ENCODE results near the gene CA11.

Gene CA11

GRCh38 chr19:48656840-48657474 is 11.0 kb upstream of the CA11 start:
- H3K27ac ChIP-seq (replicated peaks): no peak overlapping the region
- DNase-seq (ENCODE audit: low read depth in 1 of 2, low spot score in 1 of 2): no peak
- no peaks in the 10 kb centered on the region for H3K27me3 ChIP-seq (ENCODE audit: insufficient read depth, poor library complexity, severe bottlenecking)
- no peak overlapping the region for H3K4me3 ChIP-seq (replicated peaks; ENCODE audit: insufficient read depth, low read length)
- TF ChIP-seq SPI1 (IDR thresholded peaks at IDR 0.05; ENCODE audit: borderline replicate concordance, low read depth): no peak
- TF ChIP-seq REST (IDR thresholded peaks at IDR 0.05; ENCODE audit: insufficient replicate concordance, low read depth): no peak
- no peak for TF ChIP-seq GABPA (IDR thresholded peaks at IDR 0.05; ENCODE audit: low read depth)
- TF ChIP-seq POLR2AphosphoS5 (IDR thresholded peaks at IDR 0.05; ENCODE audit: low read depth): no peak
- TF ChIP-seq, protein P1, sequence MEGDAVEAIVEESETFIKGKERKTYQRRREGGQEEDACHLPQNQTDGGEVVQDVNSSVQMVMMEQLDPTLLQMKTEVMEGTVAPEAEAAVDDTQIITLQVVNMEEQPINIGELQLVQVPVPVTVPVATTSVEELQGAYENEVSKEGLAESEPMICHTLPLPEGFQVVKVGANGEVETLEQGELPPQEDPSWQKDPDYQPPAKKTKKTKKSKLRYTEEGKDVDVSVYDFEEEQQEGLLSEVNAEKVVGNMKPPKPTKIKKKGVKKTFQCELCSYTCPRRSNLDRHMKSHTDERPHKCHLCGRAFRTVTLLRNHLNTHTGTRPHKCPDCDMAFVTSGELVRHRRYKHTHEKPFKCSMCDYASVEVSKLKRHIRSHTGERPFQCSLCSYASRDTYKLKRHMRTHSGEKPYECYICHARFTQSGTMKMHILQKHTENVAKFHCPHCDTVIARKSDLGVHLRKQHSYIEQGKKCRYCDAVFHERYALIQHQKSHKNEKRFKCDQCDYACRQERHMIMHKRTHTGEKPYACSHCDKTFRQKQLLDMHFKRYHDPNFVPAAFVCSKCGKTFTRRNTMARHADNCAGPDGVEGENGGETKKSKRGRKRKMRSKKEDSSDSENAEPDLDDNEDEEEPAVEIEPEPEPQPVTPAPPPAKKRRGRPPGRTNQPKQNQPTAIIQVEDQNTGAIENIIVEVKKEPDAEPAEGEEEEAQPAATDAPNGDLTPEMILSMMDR (IDR thresholded peaks at IDR 0.05; ENCODE audit: insufficient read depth, low read length): no peak

- TF ChIP-seq POLR2AphosphoS5 (IDR thresholded peaks at IDR 0.05; ENCODE audit: low read depth) (no peak), REST (IDR thresholded peaks at IDR 0.05; ENCODE audit: insufficient replicate concordance, low read depth) (no peak), SPI1 (IDR thresholded peaks at IDR 0.05; ENCODE audit: borderline replicate concordance, low read depth) (no peak), GABPA (IDR thresholded peaks at IDR 0.05; ENCODE audit: low read depth) (no peak)
- TF ChIP-seq, protein P1 (IDR thresholded peaks at IDR 0.05; ENCODE audit: insufficient read depth, low read length): no peak
- DNase-seq (ENCODE audit: low read depth in 1 of 2, low spot score in 1 of 2): no peak
- no peaks in the 10 kb centered on the region for H3K27me3 ChIP-seq (ENCODE audit: insufficient read depth, poor library complexity, severe bottlenecking)
- H3K27ac ChIP-seq (replicated peaks): no peak overlapping the region
- no peak overlapping the region for H3K4me3 ChIP-seq (replicated peaks; ENCODE audit: insufficient read depth, low read length)
Measured at GRCh38 chr19:48654299-48655059, 8.5 kb upstream of the CA11 start.

DNA sequence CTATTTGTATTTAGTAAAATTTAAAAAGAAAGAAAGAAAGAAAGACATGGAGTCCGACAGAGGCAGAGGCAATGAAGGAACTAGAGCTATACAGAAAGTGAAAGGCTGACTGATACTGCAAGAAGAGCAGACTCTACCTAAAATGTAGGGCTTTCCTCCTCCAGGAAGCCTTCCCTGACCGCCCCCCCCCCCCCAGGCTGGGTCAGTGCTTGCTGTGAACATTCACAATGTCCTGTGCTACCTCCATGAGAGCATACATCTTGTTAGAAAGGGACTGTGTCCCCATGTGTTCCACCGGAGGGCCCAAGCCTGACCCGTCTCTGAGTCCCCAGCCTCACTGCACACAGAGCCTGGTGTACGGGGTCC is 5.7 kb upstream of the CA11 start:
- Histone ChIP-seq H3K27ac (replicated peaks) (no peak overlapping the region), H3K4me3 (replicated peaks; ENCODE audit: insufficient read depth, low read length) (no peak overlapping the region), H3K27me3 (ENCODE audit: insufficient read depth, poor library complexity, severe bottlenecking) (no peaks in the 10 kb centered on the region)
- no peak for TF ChIP-seq GABPA (IDR thresholded peaks at IDR 0.05; ENCODE audit: low read depth)
- TF ChIP-seq SPI1 (IDR thresholded peaks at IDR 0.05; ENCODE audit: borderline replicate concordance, low read depth): no peak
- no peak for TF ChIP-seq REST (IDR thresholded peaks at IDR 0.05; ENCODE audit: insufficient replicate concordance, low read depth)
- no peak for TF ChIP-seq POLR2AphosphoS5 (IDR thresholded peaks at IDR 0.05; ENCODE audit: low read depth)
- TF ChIP-seq, protein P1 (IDR thresholded peaks at IDR 0.05; ENCODE audit: insufficient read depth, low read length): no peak
- DNase-seq (ENCODE audit: low read depth in 1 of 2, low spot score in 1 of 2): no peak
